ENCODE data around the gene NOTCH1.

Gene NOTCH1

GRCh38 chr9:136522314-136523237 lies 23.3 kb downstream of the NOTCH1 start:
- DNase-seq (ENCODE audit: low read depth), result no peak
- no peak for TF ChIP-seq CTCF (conservative IDR thresholded peaks at IDR 0.05; ENCODE audit: low read length)
- H3K4me3 ChIP-seq (ENCODE audit: low read length), result no peak overlapping the region

DNA sequence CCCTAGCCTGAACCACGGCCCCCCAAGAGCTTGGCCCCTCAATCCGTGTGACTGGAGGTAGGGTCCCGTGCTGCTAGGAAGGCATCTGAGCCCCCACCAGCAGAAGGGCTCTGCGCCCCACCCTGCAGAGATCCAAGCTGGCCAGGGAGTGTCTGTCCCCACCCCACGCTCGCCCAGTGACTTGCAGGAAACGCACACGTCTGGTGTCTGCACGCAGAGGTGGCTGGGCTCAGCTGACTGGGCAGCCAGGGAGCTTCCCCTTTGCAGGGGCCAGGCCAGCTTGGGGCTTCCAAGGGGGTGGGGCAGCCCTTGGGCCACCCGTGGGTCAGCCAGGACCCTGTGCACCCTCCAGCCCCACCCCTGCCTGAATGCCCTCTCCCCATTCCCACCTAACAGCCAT lies 24.3 kb downstream of the NOTCH1 start:
- no peak overlapping the region for H3K4me3 ChIP-seq (ENCODE audit: low read length)
- no peak for DNase-seq (ENCODE audit: low read depth)
- TF ChIP-seq CTCF (conservative IDR thresholded peaks at IDR 0.05; ENCODE audit: low read length), result no peak

DNA sequence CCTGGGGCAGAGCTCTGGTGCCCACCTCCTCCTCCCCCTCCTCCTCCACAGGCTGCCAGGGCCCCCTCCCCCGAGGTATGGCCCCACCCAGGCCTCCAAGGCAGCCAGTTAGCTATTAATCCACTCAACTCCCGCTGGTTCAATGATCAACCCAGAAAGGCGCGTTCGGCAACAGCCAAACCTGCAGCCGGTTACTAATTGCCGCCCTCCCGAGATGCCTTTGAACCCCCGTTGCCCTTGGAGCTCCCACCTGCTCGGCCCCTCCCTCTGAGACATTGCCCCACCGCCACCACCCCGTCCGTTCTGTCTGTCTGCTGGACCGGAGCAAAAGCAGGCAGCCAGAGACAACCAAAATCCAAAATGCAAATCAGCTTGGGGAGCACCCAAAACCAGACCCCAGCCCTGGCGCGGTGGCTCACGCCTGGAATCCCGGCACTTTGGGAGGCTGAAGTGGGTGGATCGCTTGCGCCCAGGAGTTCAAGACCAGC lies 25.8 kb downstream of the NOTCH1 start:
- H3K4me3 ChIP-seq (ENCODE audit: low read length), result no peak overlapping the region
- TF ChIP-seq CTCF (conservative IDR thresholded peaks at IDR 0.05; ENCODE audit: low read length), result no peak
- no peak for DNase-seq (ENCODE audit: low read depth)

GRCh38 chr9:136519263-136520052 lies 26.4 kb downstream of the NOTCH1 start:
- no peak for TF ChIP-seq CTCF (conservative IDR thresholded peaks at IDR 0.05; ENCODE audit: low read length)
- no peak for DNase-seq (ENCODE audit: low read depth)
- no peak overlapping the region for H3K4me3 ChIP-seq (ENCODE audit: low read length)

GRCh38 chr9:136518623-136519022 lies 27.2 kb downstream of the NOTCH1 start:
- H3K4me3 ChIP-seq (ENCODE audit: low read length), result no peak overlapping the region
- TF ChIP-seq CTCF (conservative IDR thresholded peaks at IDR 0.05; ENCODE audit: low read length), result no peak
- DNase-seq (ENCODE audit: low read depth), result no peak

GRCh38 chr9:136517950-136518349 lies 27.9 kb downstream of the NOTCH1 start:
- H3K4me3 ChIP-seq (ENCODE audit: low read length), result no peak overlapping the region
- no peak for DNase-seq (ENCODE audit: low read depth)
- no peak for TF ChIP-seq CTCF (conservative IDR thresholded peaks at IDR 0.05; ENCODE audit: low read length)
